ENCODE results near the gene EXOC6B.

EXOC6B gene

GRCh38 chr2:72129681-72130340 lies 696.0 kb downstream of the EXOC6B start:
- DNase-seq, result peak; percentile 43

GRCh38 chr2:72128843-72129227 lies 697.0 kb downstream of the EXOC6B start:
- DNase-seq, result no peak

GRCh38 chr2:72128059-72128842 lies 697.6 kb downstream of the EXOC6B start:
- no peak for DNase-seq

GRCh38 chr2:72127401-72128058 lies 698.3 kb downstream of the EXOC6B start:
- DNase-seq, result no peak

- no peak for DNase-seq
Observed at GRCh38 chr2:72126186-72127100, 699.4 kb downstream of the EXOC6B start.

All from eye (tissue), 1 donor.